Hematopoietic multipotent progenitor cell treated with erythropoietin and hydrocortisone succinate and interleukin-3 and kit ligand, for 17 days (in vitro differentiated cells): Measurements from ENCODE around the gene CHID1.
A peak's percentile ranks its signal among the peaks of the same experiment; 100 is the strongest.

Source experiments
- DNase-seq: peaks from one replicate; pipeline ENCODE4 v3.0.0-alpha.2; 2015; ENCODE audit warnings: low spot score

CHID1 gene

DNA sequence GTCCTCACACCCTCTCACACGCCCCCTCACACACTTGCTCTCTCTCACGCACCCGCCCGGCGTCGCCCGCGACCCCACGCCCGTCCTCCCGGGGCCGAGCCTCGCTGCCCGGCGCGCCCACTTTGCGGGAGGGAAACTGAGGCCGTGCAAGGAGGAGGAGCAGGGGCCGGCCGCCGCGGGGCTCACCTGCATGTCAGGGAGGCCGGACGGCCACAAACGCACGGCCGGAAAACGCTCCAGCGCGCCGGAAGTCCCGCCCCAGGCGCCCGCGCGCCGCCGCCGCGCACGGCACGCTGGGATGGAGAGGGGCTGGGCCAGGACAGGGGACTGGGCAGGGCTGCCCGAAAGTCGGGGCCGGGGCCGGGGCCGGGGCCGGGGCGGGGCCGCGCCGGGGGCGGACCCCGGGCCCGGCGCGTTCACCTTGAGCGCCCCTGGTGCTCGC, at the start of gene CHID1:
Gene CHID1 (minus strand): TSS at position 222 of the 442 bp plus-strand sequence. CDS start 5,994 bp downstream, outside the sequence.
- peak; percentile 84 for DNase-seq

DNA sequence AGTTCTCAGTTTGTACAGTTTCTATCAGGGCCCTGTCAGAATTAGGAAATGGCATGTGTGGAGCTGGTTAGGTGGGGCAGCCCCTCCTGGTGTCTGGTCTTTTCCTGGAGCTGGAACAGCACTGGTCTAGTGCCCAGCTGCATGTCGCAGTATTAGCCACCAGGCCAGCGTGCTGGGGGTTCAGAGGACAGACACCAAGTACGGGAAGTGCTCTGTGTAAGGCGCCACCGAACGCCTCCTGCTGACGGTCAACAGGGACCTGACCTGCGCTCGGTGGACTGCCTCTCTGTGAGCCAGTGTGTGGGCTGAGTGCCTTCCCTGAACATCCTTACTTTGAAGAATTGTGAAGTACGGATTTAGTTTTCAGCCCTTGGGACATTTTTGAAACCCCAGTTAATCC, 49.0 kb upstream of the CHID1 start:
- DNase-seq = no peak

DNA sequence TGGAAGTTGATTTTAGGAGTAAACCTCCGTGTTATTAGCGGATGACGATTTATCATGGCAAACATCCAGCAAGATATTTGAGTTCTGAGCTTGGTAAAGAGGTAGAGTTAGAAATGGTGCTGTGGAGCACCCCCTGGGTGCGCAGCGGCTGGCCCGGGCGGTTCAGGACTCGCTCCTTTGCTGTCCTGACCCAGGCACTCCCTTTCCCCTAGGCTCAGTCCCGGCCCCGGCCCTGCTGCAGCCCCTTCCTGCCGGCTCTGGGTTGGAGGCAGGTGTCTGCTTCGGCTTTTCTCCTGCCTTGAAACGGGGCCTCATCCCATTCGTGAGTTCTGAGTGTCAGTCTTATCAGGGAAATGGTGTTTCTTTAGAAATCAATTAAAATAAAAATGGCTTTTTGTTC, 48.4 kb upstream of the CHID1 start:
- no peak for DNase-seq

DNA sequence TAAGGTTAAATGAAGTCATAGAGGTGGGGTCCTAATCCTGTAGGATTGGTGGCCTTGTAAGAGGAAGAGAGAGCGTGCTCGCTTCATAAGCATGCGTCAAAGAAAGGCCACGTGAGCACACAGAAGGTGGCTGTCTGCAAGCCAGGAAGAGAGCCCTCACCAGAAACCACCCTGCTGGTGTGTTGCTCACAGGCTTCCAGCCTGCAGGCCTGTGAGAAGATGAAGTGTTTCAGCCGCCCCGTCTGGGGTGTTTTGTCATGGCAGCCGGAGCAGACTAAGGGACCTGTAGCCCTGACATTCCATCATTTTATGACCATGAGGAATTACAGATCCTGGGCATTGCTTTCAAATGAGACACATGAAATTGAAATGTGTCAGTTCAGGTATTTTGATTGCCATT, 47.5 kb upstream of the CHID1 start:
- no peak for DNase-seq

DNA sequence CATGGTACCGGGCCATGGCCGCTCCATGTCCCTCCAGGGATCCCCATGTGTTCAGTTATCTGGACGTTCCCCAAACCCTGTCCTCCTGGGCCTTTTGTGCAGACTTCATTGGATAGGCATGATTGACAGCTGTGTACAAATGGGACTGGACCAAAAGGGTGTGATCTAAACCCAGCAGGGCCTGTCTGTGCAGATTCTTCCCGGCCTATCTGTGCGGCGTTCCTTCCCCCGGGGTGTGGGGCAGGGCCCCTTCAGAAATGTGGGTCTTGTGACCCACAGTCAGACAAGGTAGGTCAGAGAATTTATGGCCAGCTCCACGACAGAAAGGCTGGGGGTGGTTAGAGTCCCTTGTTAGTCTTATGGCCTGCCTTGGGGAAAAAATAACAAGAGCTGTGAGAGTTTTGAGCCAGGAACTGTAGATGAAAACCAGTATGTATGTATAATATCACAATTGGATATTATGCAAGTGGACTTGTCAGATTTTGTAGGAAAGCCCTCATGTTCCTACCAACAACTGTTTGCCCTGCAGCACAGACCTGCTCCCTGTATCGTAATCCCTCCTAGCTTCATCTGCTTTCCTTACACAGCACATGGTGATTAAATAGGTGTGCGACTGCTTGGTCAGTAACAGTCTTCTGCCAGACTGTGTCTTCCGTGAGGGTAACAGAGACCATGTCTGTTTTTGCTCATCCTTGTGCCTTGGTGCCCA, 46.8 kb upstream of the CHID1 start:
- DNase-seq = no peak

DNA sequence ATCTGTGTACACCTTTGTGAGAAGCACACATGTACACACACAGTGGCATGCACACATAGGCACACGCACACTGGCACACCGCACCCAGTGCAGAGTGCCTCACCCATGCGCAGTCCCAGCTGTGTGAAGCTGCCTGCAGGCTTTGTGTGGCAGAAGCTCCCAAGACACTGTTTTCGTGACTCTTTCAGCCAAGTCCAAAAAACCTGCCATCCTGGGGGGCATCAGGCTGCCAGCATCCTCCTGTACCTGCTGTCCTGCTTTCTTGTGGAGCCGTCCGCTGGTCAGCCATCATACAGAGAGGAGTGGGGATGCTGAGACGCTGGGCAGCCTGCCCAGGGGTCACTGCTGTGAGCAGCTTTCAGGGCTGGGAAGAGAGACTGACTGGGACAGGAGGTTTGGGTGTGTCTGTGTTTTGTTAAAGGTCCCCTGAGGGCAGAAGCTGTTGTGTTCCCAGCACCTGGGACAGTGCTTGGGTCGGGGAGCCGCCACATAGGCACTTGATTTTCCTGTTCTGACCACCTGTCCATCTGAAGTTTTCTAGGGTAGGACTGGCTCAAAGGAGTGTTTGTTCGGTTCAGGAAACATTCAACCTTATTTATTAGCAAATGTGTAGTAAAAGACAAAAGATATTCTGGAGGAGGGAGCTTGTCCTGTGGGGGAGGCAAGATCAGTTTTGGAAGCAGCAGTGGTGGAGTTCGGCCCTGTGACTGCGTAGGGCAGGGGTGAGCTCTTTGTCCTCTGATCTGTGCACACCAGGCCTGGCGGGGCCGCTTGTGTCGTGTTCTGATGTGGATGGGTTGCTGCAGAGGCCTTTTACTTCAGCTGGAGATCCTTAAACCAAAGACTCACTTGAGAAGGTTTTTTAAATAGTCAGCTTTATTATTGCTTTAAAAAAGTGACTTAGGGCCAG, 44.8 kb upstream of the CHID1 start:
- no peak for DNase-seq

DNA sequence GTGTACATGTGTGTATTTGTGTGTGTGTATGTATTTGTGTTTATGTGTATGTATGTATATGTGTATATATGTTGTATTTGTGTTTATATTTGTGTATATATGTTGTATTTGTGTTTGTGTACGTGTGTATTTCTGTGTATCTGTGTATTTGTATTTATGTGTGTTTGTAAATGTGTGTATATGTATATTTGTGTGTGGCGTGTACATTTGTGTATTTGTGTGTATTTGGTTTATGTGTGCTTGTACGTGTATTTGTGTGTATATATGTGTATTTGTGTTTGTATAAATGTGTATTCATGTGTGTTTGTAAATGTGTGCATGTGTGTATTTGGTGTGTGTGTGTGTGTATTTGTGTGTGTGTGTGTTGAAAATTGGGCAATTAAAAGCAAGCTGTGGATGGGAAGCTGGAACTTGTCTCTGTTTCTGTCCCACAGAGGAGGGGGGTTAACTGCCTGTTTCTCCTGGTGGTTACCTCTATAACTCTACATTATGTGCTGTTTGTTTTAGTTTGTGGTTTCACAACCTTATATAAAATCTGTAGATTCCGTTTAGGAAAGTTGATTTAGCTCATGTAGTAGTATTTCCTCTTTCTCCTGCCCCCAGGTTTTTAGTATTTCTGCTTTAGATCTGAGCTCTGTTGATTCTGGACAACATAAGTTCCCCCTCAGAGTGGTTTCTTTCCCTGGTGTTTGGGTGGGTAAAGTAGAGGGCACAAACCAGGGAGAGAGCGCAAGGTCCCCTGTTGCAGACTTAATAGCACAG, 44.0 kb upstream of the CHID1 start:
- DNase-seq = no peak

DNA sequence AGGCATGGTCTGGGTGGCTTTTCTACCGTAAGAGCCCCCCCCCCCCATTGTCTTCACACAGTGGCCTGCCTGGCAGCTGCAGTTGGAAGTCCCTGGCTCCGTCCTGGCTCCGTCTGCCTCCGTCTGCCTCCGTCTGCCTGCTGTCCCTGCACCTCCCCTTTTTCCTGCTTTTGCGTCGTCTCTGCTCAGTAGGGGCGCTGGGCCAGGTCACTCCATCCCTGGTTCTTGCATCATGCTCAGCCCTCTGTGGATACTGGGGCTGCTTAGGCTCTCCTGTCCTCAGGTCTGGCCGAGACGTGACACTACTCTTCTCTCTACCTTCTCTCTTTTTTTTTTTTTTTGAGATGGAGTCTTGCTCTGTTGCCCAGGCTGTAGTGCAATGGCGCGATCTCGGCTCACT, 42.9 kb upstream of the CHID1 start:
- DNase-seq = no peak

DNA sequence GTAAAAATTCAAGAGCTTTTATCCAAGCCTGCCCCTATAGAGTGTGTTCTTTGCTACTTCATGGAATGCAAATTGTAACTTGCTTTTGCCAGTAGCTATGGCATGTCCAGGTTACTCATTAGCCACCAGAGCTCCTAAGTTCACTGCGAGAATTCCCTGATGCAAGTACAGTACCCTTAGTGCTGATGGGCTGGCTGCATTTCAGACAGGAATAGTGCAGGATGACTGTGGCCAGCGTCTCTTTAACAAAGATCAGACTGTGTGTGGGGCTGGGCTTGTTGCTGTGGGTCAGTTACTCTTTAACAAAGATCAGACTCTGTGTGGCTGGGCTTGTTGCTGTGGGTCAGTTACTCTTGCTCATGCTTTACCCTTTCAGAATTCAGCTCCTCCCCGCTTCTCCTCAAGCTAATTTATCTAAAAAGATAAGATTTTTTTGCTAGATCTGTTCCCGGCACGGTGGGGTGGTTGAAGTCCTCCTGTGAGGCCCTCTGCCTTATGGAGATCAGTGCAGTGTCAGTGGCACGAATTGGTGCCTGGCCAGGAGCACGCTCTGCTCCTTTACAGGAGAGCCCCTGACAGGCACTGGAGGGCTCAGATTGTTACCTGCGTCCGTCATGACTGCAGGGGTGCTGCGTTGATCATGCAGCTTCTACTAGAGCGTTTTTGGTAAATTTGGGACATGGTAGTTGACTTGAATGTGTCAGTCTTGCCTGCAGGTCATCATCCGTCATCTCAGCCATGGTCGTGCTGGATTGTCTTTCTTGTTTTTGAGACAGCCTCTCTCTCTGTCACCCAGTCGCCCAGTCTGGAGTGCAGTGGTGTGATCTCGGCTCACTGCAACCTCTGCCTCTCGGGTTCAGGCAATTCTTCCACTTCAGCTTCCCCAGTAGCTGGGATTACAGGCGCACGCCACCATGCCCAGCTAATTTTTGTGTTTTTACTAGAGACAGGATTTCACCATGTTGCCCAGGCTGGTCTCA, 42.1 kb upstream of the CHID1 start:
- DNase-seq = no peak

DNA sequence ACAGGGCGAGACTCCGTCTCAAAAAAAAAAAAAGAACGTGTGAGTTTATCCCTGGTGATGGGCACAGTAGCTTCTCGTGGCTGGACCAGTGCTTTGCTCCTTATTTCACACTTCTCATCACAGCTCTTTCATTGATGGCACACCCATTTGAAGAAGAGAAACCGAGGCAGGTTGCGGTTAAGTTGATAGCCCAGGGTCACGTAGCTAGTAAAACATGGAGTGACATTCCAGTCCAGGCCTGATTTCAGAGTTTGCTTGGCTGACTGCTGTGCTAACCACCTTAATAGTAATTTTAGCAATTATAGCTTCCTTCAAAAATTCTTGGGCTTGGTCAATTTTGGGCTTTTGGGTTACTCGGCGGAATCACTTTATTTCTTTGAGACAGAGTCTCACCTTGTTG, 40.9 kb upstream of the CHID1 start:
- no peak for DNase-seq

DNA sequence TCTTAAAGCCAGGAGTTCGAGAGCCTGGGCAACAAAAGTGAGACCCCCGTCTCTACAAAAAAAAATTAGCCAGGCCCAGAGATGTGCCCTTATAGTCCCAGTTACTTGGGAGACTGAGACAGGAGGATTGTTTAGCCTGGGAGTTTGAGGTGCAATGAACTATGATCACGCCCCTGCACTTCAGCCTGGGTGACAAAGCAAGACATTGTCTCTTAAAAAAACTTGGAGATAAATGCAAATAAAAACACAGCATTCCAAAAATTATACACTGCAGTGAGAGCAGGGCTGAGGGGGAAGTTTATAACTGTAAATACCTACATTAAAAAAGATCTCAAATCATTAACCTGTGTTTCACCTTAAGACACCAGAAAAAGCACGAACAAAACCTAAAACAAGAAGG, 37.1 kb upstream of the CHID1 start:
- no peak for DNase-seq

DNA sequence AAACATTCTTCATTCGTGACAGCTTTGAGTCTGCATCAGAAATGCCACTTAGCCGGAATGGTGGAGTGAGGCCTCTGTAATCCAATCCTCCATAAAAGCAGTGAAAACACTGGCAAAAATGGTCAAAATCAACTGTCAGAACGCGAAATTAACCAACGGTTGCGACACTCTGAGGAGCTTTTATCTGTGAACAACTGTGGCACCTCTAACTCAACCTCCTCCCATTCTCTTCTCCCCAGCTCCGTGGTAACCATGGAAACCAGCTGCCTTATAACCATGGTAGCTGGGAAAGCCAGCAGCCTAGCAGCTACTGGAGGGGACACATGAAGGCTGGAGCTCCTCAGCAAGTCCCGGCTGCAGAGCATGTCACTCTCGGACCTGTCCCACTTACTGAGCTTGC, 35.4 kb upstream of the CHID1 start:
- DNase-seq = no peak

DNA sequence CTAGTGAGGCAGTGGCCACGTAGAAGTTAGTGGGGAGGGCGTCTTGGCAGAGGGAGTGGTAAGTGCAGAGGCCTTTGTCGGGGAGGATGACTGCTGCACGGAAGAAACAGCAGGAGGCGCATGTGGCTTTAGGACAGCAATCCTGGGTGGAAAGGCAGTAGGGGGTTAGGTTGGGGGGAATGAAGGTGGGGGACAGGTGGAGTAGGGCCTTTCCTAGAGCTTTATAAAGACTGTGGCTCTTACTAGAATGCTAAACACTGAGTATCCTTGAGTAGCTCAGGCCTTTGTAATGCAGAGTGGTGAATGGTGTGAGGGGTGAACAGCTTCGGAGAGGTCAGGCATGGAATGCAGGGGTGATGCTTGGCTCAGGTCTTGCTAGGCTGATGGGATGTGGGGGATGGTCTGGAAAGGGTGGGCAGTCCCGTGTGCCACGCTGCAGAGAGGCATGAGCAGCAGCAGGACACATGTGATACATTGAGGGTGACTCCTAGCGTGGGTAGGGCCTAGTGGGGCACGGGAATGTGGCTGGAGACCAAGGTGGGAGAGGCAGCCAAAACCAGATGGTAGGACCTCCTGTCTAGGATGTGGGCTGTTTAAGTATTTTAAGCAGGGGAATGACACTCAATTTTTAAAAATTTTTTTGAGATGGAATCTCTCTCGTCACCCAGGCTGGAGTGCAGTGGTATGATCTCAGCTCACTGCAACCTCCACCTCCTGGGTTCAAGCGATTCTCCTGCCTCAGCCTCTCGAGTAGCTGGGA, 34.3 kb upstream of the CHID1 start:
- DNase-seq = no peak

DNA sequence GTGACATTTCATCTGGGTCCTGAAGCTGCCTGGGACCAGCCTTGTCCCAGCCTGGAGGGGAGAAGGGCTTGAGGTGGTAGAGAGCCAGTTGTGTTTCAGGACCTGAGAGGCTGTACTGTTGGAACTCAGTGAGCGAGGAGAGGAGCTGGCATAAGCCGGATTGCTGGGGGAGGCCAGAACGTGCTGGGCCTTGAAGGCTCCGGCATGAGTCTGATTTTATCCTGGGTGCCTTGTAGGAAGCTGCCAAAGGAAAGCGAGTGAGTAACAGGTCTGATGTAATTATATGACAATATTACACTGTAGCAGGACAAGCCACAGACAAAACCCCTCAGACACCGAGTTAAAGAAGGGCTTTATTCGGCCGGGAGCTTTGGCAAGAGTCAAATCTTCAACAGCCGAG, 32.2 kb upstream of the CHID1 start:
- DNase-seq = no peak

DNA sequence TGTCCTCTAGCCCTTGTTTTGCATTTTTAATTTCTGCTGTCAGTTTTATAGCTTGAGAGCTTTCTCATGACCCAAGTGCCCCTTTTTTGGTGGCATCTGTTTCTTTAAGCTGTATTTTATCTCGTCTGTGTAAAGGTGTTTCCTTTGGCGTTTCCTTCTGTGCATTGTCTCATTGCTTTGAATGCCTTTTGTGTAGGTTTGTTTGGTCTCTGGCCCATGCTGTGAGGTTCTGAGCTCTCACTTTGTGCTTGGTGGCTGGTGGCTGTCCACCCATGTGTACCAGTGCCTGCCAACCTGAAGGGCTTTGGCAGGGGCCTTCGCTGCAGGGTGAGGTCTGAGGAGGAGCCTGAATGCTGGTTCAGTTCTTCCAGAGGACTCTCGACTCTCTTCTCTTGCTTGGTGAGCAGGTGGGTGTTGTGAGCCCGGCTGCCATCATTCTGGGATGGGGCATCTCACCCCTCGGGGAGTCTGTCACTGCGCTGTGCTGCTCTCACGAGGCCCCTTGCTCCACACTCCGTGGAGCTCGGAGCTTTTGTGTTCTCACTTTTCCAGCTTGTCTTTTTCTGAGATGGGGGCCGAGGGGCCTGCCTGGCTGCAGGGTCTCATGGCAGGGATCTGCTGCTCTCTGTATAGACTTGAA, 30.0 kb upstream of the CHID1 start:
- DNase-seq = no peak

DNA sequence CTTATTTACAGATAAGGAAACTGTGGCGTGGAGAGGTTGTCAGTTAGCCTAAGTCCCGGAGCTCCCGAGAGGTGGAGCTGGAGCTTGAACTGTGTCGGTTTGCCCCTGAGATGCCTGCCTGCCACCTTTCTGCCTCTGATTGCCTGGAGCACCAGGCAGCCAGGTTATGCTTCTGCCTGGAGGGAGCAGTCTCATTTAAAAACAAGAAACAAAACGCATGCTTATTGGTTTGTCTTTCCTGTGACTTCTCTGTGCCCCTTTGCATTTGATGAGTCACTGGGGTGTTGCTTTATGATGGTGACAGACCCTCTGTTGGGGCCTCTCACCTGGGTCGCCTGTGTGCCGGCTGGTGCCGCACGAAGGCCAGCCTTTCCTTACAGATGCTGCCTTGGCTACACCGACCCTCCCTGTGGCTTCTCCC, 27.2 kb upstream of the CHID1 start:
- no peak for DNase-seq

DNA sequence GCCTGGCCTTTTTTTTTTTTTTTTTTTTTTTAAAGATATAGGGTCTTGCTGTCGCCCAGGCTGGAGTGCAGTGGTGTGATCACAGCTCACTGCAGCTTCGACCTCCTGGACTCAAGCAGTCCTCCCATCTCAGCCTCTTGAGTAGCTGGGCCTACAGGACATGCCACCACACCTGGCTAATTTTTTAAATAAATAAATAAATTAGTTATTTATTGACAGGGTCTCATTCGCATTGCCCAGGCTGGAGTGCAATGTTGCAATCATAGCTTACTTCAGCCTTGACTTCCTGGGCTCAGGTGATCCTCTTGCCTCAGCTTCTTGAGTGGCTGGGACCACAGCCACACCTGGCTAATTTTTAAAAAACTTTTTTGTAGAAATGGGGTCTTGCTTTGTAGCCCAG, 25.6 kb upstream of the CHID1 start:
- DNase-seq = no peak

DNA sequence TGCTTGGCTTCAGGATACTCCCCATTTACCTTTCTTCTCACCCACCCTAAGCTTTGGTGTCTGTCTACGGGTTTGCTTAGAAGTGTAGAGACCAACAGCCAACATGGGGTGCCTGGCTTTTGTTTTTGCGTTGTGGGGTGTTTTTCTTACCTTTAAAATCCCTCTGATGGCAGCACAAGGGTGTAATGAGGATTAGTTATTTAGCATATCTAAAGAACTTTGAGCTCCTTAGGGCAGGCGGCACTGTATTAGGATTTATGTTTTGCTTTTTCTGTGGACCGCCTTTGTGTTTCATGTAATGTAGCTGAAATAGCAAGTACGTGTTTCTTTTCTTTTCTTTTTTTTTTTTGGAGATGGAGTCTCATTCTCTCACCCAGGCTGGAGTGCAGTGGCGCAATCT, 23.9 kb upstream of the CHID1 start:
- no peak for DNase-seq

DNA sequence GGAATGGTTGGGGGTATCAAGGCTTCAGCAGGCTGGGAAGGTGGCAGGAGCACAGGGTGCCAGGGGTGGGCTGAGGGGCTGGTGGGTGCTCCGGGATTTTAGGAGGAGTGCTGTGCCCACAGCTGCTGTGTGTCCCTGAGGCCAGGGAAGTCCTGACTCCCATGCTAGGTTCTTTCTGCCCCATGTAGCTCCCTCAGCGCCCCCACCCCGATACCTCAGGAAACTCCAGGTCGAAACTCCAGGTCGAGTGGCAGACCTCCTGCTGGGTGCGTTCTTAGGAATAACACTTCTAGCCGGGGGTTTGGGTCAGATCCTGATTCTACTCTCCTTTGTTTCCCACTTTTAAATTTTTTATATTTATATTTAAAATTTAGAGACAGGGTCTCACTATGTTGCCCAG, 23.3 kb upstream of the CHID1 start:
- DNase-seq = no peak
